Psoas muscle (tissue), 8 donors: ENCODE measurements around the gene HDAC1. TPM values are rescaled to one million over a fixed set of nuclear protein-coding genes. Genes with fewer than 3 reads are reported as not detected.

Experiments
- ATAC-seq, 4 donors: fragments of 200-7000 bp; cut with Tn5 transposase; one replicate each; pipeline ENCODE4 v1.9.1; 2020; ENCODE audit warnings: moderate library complexity in 3 of 4, mild to moderate bottlenecking in 2 of 4
- DNase-seq, 2 donors: peaks; one replicate each; pipeline ENCODE4 v3.0.0-alpha.2; 2020
- H3K27ac ChIP-seq: fragments of 200-600 bp; one replicate; pipeline ENCODE4 v1.8.0; 2022
- H3K27me3 ChIP-seq, 3 donors: fragments of 200-600 bp in 1 of 3; one replicate each; pipeline versions ENCODE4 v1.6.1 to v1.8.0; 2013 to 2022; ENCODE audit warnings: low read length in 2 of 3, mild to moderate bottlenecking in 2 of 3, moderate library complexity in 1 of 3; ENCODE audit not compliant: insufficient read depth in 3 of 3
- H3K36me3 ChIP-seq, 2 donors: fragments of 200-600 bp in 1 of 2; one replicate each; pipeline versions ENCODE4 v1.6.1 to v1.8.0; 2013 to 2022; ENCODE audit warnings: low read depth in 1 of 2, mild to moderate bottlenecking in 1 of 2, moderate library complexity in 1 of 2; ENCODE audit not compliant: insufficient read depth in 1 of 2
- H3K4me1 ChIP-seq: fragments of 200-600 bp; one replicate; pipeline ENCODE4 v1.8.0; 2022
- H3K4me3 ChIP-seq: fragments of 200-600 bp; one replicate; pipeline ENCODE4 v1.8.0; 2022; ENCODE audit warnings: mild to moderate bottlenecking
- H3K9me3 ChIP-seq: fragments of 200-600 bp; one replicate; pipeline ENCODE4 v1.8.0; 2022
- WGBS, 3 donors: extraction: QIAGEN DNeasy Blood & Tissue Kit; methylation state at CpG; one replicate each; pipeline versions ENCODE4 v1.1.6 to v1.1.7; 2013; 5-methylcytosine and 5-hydroxymethylcytosine counted together
- intact Hi-C, 2 donors: fragments of 100-400 bp; cut with DNase I; formaldehyde crosslinking; loops; one replicate each; pipeline versions ENCODE4 v1.11.0 to v1.14.2; 2022
- polyA plus RNA-seq, 3 donors: library from polyadenylated mRNA; stranded (reverse); fragments of 200-250 nt; gene quantifications; one replicate each; pipeline ENCODE4 v1.2.3, GENCODE V29; 2013
- total RNA-seq, 4 donors: library from RNA; stranded (reverse); fragmentation: NEBNext Ultra II Directional in 2 of 4; extraction: Animal tissue kit (Norgen Biotek cat#: 25700) in 2 of 4; gene quantifications; one replicate each; pipeline versions ENCODE4 v1.2.1 to v1.2.4, GENCODE V29; 2021 to 2023
- TF ChIP-seq, protein P1 (sequence below): fragments of 200-600 bp; IDR thresholded peaks from one replicate; pipeline ENCODE4 v1.8.0; 2022; ENCODE audit warnings: antibody characterized with exemption
- donor health status: healthy with polysubstance abuse.
- donor health status: DM: no; HTN: no; CAD: no; lungs with moderate emphysema.
- donor health status: Bipolar disorder and iron deficiency.
- donor health status: healthy.
- donor health status: DM: yes; HTN: yes; CAD: no.
- donor health status: DM: no; HTN: no; CAD: no.
- donor health status: DM: no; HTN: no; CAD: no.
- donor health status: DM: yes; HTN: yes; CAD: no.

HDAC1 gene
- total and polyA plus RNA-seq, 7 donors = 11.8 to 23.1 (median 16.7) TPM

DNA sequence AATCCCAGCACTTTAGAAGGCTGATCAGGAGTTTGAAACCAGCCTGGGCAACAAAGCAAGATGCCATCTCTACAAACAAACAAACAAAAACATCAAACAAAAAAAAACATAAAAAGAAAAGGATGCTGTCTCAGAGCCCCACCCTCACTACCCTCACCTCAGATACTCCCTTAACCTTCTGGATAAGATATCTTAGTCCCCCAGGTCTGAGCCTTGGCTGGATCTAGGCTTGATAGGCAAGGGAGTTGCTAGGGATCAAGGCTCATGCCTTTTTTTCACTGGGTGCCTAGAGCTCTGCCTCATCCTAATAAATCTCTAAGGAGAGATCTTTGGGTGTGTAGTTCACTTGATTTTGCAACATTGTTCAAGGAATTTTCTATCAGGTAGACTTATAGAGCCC, 7.4 kb downstream of the HDAC1 start:
- DNase-seq = no peak
- no peaks in the 10 kb centered on the region for H3K9me3 ChIP-seq
- H3K4me3 ChIP-seq = no peak overlapping the region
- H3K36me3 ChIP-seq = peaks cover 7 to 26% of the 10 kb centered on the region in 2 donors
- no peak for ATAC-seq
- intact Hi-C loops = loop anchor here in 1 of 2 donors (5.0 kb wide), 1 partner anchor 47 kb away; the partner anchor contains the start of gene LCK
- TF ChIP-seq, protein P1, sequence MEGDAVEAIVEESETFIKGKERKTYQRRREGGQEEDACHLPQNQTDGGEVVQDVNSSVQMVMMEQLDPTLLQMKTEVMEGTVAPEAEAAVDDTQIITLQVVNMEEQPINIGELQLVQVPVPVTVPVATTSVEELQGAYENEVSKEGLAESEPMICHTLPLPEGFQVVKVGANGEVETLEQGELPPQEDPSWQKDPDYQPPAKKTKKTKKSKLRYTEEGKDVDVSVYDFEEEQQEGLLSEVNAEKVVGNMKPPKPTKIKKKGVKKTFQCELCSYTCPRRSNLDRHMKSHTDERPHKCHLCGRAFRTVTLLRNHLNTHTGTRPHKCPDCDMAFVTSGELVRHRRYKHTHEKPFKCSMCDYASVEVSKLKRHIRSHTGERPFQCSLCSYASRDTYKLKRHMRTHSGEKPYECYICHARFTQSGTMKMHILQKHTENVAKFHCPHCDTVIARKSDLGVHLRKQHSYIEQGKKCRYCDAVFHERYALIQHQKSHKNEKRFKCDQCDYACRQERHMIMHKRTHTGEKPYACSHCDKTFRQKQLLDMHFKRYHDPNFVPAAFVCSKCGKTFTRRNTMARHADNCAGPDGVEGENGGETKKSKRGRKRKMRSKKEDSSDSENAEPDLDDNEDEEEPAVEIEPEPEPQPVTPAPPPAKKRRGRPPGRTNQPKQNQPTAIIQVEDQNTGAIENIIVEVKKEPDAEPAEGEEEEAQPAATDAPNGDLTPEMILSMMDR = no peak
- no peak overlapping the region for H3K27ac ChIP-seq
- no peaks in the 10 kb centered on the region for H3K27me3 ChIP-seq
- H3K4me1 ChIP-seq = no peaks in the 10 kb centered on the region

DNA sequence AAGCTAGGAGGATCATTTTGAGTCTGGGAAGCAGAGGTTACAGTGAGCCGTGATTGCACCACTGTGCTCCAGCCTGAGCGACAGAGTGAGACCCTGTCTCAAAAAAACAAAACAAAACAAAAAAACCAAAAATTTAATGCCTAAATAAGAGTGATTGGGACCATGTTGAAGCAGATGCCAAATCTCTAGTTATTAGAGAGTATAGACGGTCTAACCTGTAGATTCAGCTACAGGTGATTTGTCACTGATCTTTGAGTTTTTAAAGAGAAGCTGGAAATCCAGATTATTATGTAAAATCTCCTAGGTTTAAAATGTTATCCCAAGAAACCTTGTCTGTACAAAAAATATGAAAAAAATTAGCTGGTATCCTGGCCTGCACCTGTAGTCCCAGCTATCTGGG, 11.5 kb downstream of the HDAC1 start:
- 97 to 98% (median 97%) methylated on average over 3 of the region's 3 CpGs for WGBS, 3 donors
- no peak for ATAC-seq
- peaks cover 10 to 45% of the 10 kb centered on the region in 2 donors for H3K36me3 ChIP-seq

DNA sequence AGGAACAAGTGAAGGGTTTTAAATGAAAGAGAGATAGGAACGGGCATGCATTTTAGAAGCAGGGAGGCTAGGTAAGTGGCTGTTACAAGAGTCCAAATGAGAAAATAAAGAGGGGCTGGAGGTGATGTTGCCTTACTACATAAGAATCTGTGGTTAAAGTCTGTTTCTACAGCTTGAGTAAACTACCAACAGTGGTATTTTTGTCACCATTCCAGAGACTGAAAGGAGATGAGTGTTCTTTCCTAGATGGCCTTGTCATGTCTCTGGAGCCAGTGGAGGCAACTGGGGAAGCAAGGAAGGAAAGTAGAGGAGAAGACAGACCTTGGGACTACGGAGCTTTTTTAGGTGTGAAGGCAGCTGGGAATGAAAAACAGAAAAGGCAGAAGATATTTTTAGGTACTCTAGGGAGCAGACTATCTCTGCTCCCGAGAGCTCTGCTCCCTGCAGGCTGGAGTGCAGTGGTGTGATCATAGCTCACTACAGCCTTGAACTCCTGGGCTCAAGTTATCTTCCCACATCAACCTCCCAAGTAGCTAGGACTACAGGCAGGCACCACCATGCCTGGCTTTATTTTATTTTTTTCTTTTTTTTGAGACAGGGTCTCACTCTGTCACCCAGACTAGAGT, 12.2 kb downstream of the HDAC1 start:
- Histone ChIP-seq H3K9me3 (no peaks in the 10 kb centered on the region), H3K27me3 (no peaks in the 10 kb centered on the region), H3K27ac (no peak overlapping the region), H3K4me1 (no peaks in the 10 kb centered on the region), H3K4me3 (no peak overlapping the region), H3K36me3 (peaks cover 10 to 44% of the 10 kb centered on the region in 2 donors)
- ATAC-seq = no peak
- 44 to 66% (median 65%) methylated on average over 3 of the region's 3 CpGs for WGBS, 3 donors
- DNase-seq = no peak
- intact Hi-C loops = no loop called here
- TF ChIP-seq, protein P1 = no peak

More for the DNA sequence above, 11.5 kb downstream of the HDAC1 start:
- no peak overlapping the region for H3K4me3 ChIP-seq
- no peak overlapping the region for H3K27ac ChIP-seq
- no peaks in the 10 kb centered on the region for H3K9me3 ChIP-seq
- H3K4me1 ChIP-seq = no peaks in the 10 kb centered on the region
- intact Hi-C loops = no loop called here
- H3K27me3 ChIP-seq = no peaks in the 10 kb centered on the region
- TF ChIP-seq, protein P1 = no peak
- DNase-seq = no peak

DNA sequence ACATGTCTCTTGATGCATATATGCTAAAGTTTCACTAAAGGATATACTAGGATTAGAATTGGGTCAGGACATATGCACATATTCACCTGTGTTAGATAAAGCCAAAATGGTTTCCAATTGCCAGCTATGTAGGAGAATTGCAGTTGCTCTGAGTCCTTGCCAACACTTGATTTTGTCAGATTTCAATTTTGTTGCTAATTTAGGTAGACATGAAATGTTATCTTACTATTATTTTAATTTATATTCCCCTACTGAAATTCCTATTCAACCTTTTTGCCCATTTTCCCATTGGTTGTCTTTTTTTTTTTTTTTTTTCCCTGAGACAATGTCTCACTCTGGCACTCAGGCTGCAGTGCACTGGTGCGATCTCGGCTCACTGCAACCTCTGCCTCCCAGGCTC, 13.4 kb downstream of the HDAC1 start:
- DNase-seq (no peak), ATAC-seq (no peak)
- no peaks in the 10 kb centered on the region for H3K9me3 ChIP-seq
- H3K27me3 ChIP-seq = no peaks in the 10 kb centered on the region
- no peaks in the 10 kb centered on the region for H3K4me1 ChIP-seq
- H3K27ac ChIP-seq = no peak overlapping the region
- H3K36me3 ChIP-seq = peaks cover 10 to 41% of the 10 kb centered on the region in 2 donors
- TF ChIP-seq, protein P1 = no peak
- intact Hi-C loops = no loop called here
- H3K4me3 ChIP-seq = no peak overlapping the region
- 94 to 100% (median 99%) methylated on average over 2 of the region's 2 CpGs for WGBS, 3 donors

DNA sequence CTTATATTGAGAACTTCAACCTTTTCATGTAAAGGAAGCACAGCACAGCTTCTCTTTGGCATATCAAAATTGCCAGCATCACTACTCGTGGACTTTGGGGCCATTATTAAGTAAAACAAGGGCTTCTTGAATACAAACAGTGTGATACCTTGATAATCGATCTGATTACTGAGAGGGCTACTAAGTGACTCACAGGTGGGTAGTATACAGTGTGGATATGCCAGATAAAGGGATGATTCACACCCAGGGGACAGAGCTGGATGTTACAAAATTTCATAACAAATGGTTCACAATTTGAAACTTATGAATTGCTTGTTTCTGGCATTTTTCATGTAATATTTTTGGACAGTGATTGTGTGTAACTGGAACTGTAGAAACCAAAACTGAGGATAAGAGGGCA, 15.4 kb downstream of the HDAC1 start:
- Histone ChIP-seq H3K36me3 (peaks cover 10 to 39% of the 10 kb centered on the region in 2 donors), H3K4me3 (no peak overlapping the region), H3K27me3 (no peaks in the 10 kb centered on the region), H3K4me1 (peaks cover 8% of the 10 kb centered on the region), H3K9me3 (no peaks in the 10 kb centered on the region), H3K27ac (no peak overlapping the region)
- DNase-seq (no peak), ATAC-seq (no peak)
- TF ChIP-seq, protein P1 = no peak
- intact Hi-C loops = no loop called here
- 78 to 81% (median 79%) methylated on average over 2 of the region's 2 CpGs for WGBS, 3 donors
